ENCODE data around the gene ITGB6. TPM values are rescaled to one million over a fixed set of nuclear protein-coding genes. Genes with fewer than 3 reads are reported as not detected.

ITGB6 gene
- total RNA-seq, 2 experiments from 2014 or later = not detected

Other genes with a start within 250 kb of the ITGB6 start
- gene PLA2R1, start 137.7 kb downstream of the ITGB6 start, total RNA-seq = not detected

Data from activated CD4-positive, alpha-beta memory T cell treated with anti-CD3 and anti-CD28 coated beads for 36 hours (primary cell).